K562 (cell line): ENCODE data around the gene PLIN5. TPM values are rescaled to one million over a fixed set of nuclear protein-coding genes. Genes with fewer than 3 reads are reported as not detected.
A peak's percentile ranks its signal among the peaks of the same experiment; 100 is the strongest.

Source experiments
- ATAC-seq: fragments of 200-7000 bp; cut with Tn5 transposase; 3 replicates; pipeline ENCODE4 v1.9.1; 2020; ENCODE audit warnings: moderate library complexity
- BruUV-seq: library from RNA; stranded (reverse); fragments of 400-500 nt; replicated peaks from 2 replicates; lab custom pipeline; 2021; lab: Mats Ljungman, UMichigan
- CTCF ChIA-PET: fragments of 300-600 bp; formaldehyde crosslinking; extraction: SDS; loops from one replicate; lab custom pipeline; 2021; ENCODE audit warnings: low intra/inter-chr PET ratio; lab: Yijun Ruan, JAX
- POLR2A ChIA-PET: fragments of 300-600, 350-650 bp; sonication (Branson Sonifier 250); formaldehyde crosslinking; extraction: SDS; loops from one replicate; lab custom pipeline; 2021; ENCODE audit warnings: antibody characterized with exemption, inconsistent platforms; lab: Yijun Ruan, JAX
- DNase-seq, 4 experiments: peaks; one replicate each; pipeline versions ENCODE4 v3.0.0 to v3.0.0-alpha.2; 2011 to 2018; ENCODE audit warnings: low spot score in 3 of 4, mixed read lengths in 3 of 4; ENCODE audit errors: extremely low read depth in 1 of 4
- FAIRE-seq: peaks from 2 replicates; lab custom pipeline; 2011; peaks lifted over from hg19 to GRCh38; lab: Jason Lieb, UNC
- H2AFZ ChIP-seq: 2 replicates; pipeline ENCODE4 v1.6.0; 2011; ENCODE audit warnings: low read depth, low read length, control low read depth, inconsistent platforms
- H3K27ac ChIP-seq: fragments of 200-600 bp; 3 replicates; pipeline ENCODE4 v1.8.0; 2011; ENCODE audit warnings: low read depth, mild to moderate bottlenecking, control low read depth, inconsistent platforms, low read length, moderate library complexity, mixed read lengths; ENCODE audit errors: extremely low read depth
- H3K27me3 ChIP-seq, 2 experiments: fragments of 300-600 bp in 1 of 2; 2 replicates in 1 of 2; 3 replicates in 1 of 2; pipeline versions ENCODE4 v1.6.0 to v1.8.0; 2011; ENCODE audit warnings: inconsistent platforms in 2 of 2, low read length in 2 of 2, mild to moderate bottlenecking in 1 of 2, mixed read lengths in 1 of 2, moderate library complexity in 1 of 2; ENCODE audit not compliant: control insufficient read depth in 2 of 2, insufficient read depth in 2 of 2
- H3K36me3 ChIP-seq: fragments of 300-600 bp; 3 replicates; pipeline ENCODE4 v1.8.0; 2011; ENCODE audit warnings: mild to moderate bottlenecking, low read length, inconsistent platforms; ENCODE audit not compliant: control insufficient read depth, insufficient read depth
- H3K4me1 ChIP-seq, 2 experiments: fragments of 200-600 bp in 1 of 2; replicated peaks in 1 of 2; 2 replicates in 1 of 2; 3 replicates in 1 of 2; pipeline versions ENCODE4 v1.5.1 to v1.8.0; 2011; ENCODE audit warnings: inconsistent platforms in 2 of 2, low read length in 2 of 2, mild to moderate bottlenecking in 1 of 2, mixed read lengths in 1 of 2, moderate library complexity in 1 of 2; ENCODE audit not compliant: control insufficient read depth in 2 of 2, insufficient read depth in 2 of 2
- H3K4me2 ChIP-seq: 2 replicates; pipeline ENCODE4 v1.6.1; 2011; ENCODE audit warnings: low read length, control low read depth, inconsistent platforms, mixed read lengths; ENCODE audit not compliant: insufficient read depth
- H3K4me3 ChIP-seq: fragments of 200-600 bp; sonication (generic), shearing (Covaris generic); 2 replicates; pipeline ENCODE4 v1.5.1; 2016; ENCODE audit warnings: control low read depth, inconsistent platforms
- H3K79me2 ChIP-seq: fragments of 200-600 bp; 3 replicates; pipeline ENCODE4 v1.8.0; 2011; ENCODE audit warnings: low read length, inconsistent platforms; ENCODE audit not compliant: control insufficient read depth, insufficient read depth
- H3K9ac ChIP-seq, 2 experiments: 2 replicates each; pipeline versions ENCODE4 v1.6.0 to v1.6.1; 2011; ENCODE audit warnings: low read depth in 2 of 2, low read length in 2 of 2, control low read depth in 1 of 2, inconsistent platforms in 1 of 2, mild to moderate bottlenecking in 1 of 2, mixed read lengths in 1 of 2; ENCODE audit not compliant: insufficient read depth in 1 of 2
- H3K9me1 ChIP-seq: one replicate; pipeline ENCODE4 v1.6.0; 2011; ENCODE audit warnings: inconsistent platforms, mild to moderate bottlenecking, low read length, moderate library complexity; ENCODE audit not compliant: control insufficient read depth, insufficient read depth
- H3K9me3 ChIP-seq: replicated peaks from 2 replicates; pipeline ENCODE4 v1.5.1; 2011; ENCODE audit warnings: low read depth, low read length, inconsistent platforms; ENCODE audit not compliant: control insufficient read depth, insufficient read depth
- H4K20me1 ChIP-seq: replicated peaks from 2 replicates; pipeline ENCODE4 v1.6.1; 2011; ENCODE audit warnings: low read length, inconsistent platforms, mixed read lengths; ENCODE audit not compliant: control insufficient read depth, insufficient read depth
- GABPB1 ChIP-seq: sonication (generic); formaldehyde crosslinking; IDR thresholded peaks from 2 replicates; pipeline ENCODE4 v1.8.0; 2022; ENCODE audit warnings: mild to moderate bottlenecking, missing genetic modification reagents
- KLF16 ChIP-seq: IDR thresholded peaks from 2 replicates; pipeline ENCODE4 v1.6.1; 2016; ENCODE audit warnings: antibody characterized with exemption
- NFYB ChIP-seq: IDR thresholded peaks from 2 replicates; pipeline ENCODE4 v1.6.1; 2011; ENCODE audit warnings: mild to moderate bottlenecking, moderate library complexity; ENCODE audit not compliant: insufficient read length; ENCODE audit errors: extremely low read depth
- RHOXF2B ChIP-seq: fragments of 250-450 bp; sonication (Bioruptor Pico); conservative IDR thresholded peaks from 2 replicates; pipeline ENCODE4 v1.5.1; 2021
- ZNF589 ChIP-seq: fragments of 200-800 bp; sonication (Bioruptor generic); IDR thresholded peaks from 2 replicates; pipeline ENCODE4 v1.6.1; 2016; ENCODE audit warnings: low read depth, missing genetic modification characterization, missing compliant biosample characterization
- WGBS: fragments of 100-300 bp; shearing (Covaris generic); methylation state at CpG from one replicate; pipeline ENCODE4 v1.1.6; 2016; ENCODE audit warnings: low coverage, mixed read lengths; ENCODE audit not compliant: insufficient coverage; ENCODE audit errors: missing lambda C conversion rate; 5-methylcytosine and 5-hydroxymethylcytosine counted together
- in situ Hi-C: fragments of 300-500 bp; cut with MboI; formaldehyde crosslinking; loops from 4 replicates; pipeline ENCODE4 v1.15.0; 2018; ENCODE audit warnings: inconsistent platforms, mixed read lengths
- intact Hi-C: fragments of 100-400 bp; cut with micrococcal nuclease; formaldehyde crosslinking; loops from 2 replicates; pipeline ENCODE4 v1.14.2; 2022
- polyA plus RNA-seq, 8 experiments: library from polyadenylated mRNA; depleted of rRNA in 4 of 8; stranded (reverse) in 5 of 8; unstranded in 3 of 8; fragments of >200 nt; fragmentation: Nextera tagmentation in 2 of 8; fragmentation: Illumina TruSeq in 1 of 8; extraction: Ambion mirVana in 2 of 8; extraction: Trizol in 1 of 8; gene quantifications; 2 replicates each; pipeline versions ENCODE4 v1.2.1 to v1.2.3, GENCODE V29; 2011 to 2014; ENCODE audit warnings: inconsistent platforms in 1 of 8, missing spikeins in 1 of 8
- total RNA-seq, 7 experiments: library from RNA; depleted of rRNA in 6 of 7; stranded (reverse); fragments of >200 nt in 6 of 7; fragmentation: Illumina TruSeq in 2 of 7; extraction: Trizol in 2 of 7; gene quantifications; 2 replicates each; pipeline versions ENCODE4 v1.2.1 to v1.2.3, GENCODE V29; 2011 to 2021; ENCODE audit warnings: low replicate concordance in 1 of 7
- TF ChIP-seq, protein P1 (sequence below): fragments of 450-650 bp; IDR thresholded peaks from 2 replicates; pipeline ENCODE4 v1.6.1; 2014; ENCODE audit warnings: low read depth, mild to moderate bottlenecking, moderate library complexity, borderline replicate concordance
- TF ChIP-seq, protein P2 (sequence below), 2 experiments: IDR thresholded peaks in 1 of 2; conservative IDR thresholded peaks in 1 of 2; 2 replicates each; pipeline ENCODE4 v1.6.1; 2016; ENCODE audit warnings: low read depth in 2 of 2, mild to moderate bottlenecking in 1 of 2, missing compliant biosample characterization in 1 of 2, missing genetic modification characterization in 1 of 2, moderate library complexity in 1 of 2

The PLIN5 gene
- total and polyA plus RNA-seq, 9 of the 15 experiments (the other 6 are each of a cell fraction or from before 2014, with no cell fraction given), result 0.04 to 1.3 (median 0.50) TPM

DNA sequence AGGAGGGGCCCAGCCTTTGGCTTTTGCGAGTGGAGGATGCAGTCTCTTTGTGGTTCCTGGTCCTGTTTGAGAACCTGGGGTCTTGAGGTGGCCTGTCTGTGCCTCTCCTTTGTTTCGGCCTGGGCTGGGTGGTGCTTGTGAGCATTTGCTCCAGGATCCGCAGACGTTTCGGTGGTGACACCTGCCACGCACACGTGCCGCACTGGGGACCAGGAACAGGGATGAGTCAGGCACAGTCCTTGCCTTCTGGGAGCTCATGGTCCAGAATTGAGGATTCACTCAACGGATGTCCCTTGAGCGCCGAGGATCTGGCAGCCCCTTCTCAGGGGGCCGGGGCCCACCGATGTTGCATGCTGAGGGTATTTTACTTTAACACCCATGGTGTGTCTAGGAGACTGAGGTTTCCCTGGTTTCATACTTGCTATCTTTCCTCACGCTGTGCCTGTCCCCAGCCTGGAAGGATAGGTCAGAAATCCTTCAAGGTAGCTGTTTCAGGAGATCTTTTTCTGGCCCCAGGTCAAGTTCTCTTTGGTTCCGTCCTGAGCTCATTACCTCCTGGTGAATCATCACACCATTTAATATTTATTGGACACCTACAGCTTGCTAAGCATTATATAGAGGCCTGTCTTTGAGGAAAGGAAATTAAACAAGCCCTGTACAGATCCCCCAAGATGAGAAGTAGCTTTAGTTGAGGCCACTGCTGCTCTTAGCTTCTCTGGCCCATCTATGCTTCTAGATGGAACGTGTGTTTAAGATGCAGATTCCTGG, 57.8 kb downstream of the PLIN5 start:
- H4K20me1 ChIP-seq, result peaks cover 4% of the 10 kb centered on the region; the same call in 1 of the 2 replicates
- no peak overlapping the region for H3K27ac ChIP-seq
- no peak for TF ChIP-seq ZNF589 (CRISPR knock-in tag)
- TF ChIP-seq RHOXF2B (CRISPR knock-in tag), result no peak
- BruUV-seq, result no TSS peak
- in situ Hi-C loops (no loop called here), intact Hi-C loops (no loop called here)
- no peaks in the 10 kb centered on the region for H3K27me3 ChIP-seq
- no peak overlapping the region for H3K4me3 ChIP-seq
- no peak overlapping the region for H3K4me2 ChIP-seq
- 0 out of 4 replicates have a peak overlapping the region, but pooled peaks of 1 of the 2 experiments have one; percentile 2 for H3K9ac ChIP-seq
- ChIA-PET POLR2A (interaction anchor here (0.9 kb wide), 1 partner anchor 10 kb away, joined by 3 read pairs; no protein-coding TSS in a partner anchor), CTCF (no interaction called here)
- peaks cover 24% of the 10 kb centered on the region for H3K79me2 ChIP-seq
- H3K9me1 ChIP-seq, result no peaks in the 10 kb centered on the region
- FAIRE-seq, result no peak
- H3K9me3 ChIP-seq, result no peaks in the 10 kb centered on the region
- 80% methylated on average over 13 of the region's 16 CpGs for WGBS
- peaks cover 34% of the 10 kb centered on the region; the same call in 2 of the 3 replicates for H3K36me3 ChIP-seq
- no peak for ATAC-seq
- H2AFZ ChIP-seq, result no peak overlapping the region
- peaks cover 0 to 25% of the 10 kb centered on the region in 2 experiments; a peak in 3 of 5 replicates for H3K4me1 ChIP-seq
- DNase-seq, result no peak

DNA sequence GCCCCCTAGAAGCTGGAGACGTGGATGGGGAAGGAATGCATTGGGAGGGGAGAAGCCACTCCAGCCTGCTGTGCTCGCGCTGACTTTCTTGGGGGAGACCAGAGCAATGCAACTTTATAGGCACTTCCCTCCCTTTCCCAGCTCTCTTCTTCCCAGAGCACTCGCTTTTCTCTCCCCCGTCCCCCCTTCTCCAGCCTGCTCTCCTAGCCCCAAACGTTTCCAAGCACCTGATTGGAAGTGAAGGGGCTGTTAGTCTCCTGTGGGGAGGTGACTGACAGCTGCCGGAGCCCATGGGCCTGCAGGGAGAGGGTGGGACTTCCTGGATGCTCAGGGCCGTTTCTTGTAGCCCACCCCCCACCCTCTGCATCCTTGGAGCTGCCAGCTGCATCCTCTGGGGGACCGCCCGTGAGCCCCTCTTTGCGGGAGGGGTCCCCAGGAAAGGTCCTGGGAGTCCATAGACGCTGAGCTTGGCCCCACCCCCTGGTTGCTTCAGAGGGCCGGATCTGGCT, 60.5 kb downstream of the PLIN5 start:
- peaks cover 30% of the 10 kb centered on the region; the same call in 2 of the 3 replicates for H3K36me3 ChIP-seq
- H3K4me1 ChIP-seq, result peaks cover 3 to 32% of the 10 kb centered on the region in 2 experiments; a peak in 4 of 5 replicates
- 56% methylated on average over 5 of the region's 13 CpGs for WGBS
- intact Hi-C loops (no loop called here), in situ Hi-C loops (no loop called here)
- peak; percentile 31 to 53 (median 42) for DNase-seq
- H3K9me1 ChIP-seq, result no peaks in the 10 kb centered on the region
- BruUV-seq, result no TSS peak
- H3K4me3 ChIP-seq, result no peak overlapping the region
- CTCF ChIA-PET, result no interaction called here
- no peak for FAIRE-seq
- no peak for ATAC-seq
- H3K9me3 ChIP-seq, result no peaks in the 10 kb centered on the region
- H3K4me2 ChIP-seq, result no peak overlapping the region
- H3K9ac ChIP-seq, result peak overlapping the region in 1 of 2 experiments; percentile 68; a peak in 1 of 4 replicates
- peaks cover 4% of the 10 kb centered on the region; the same call in 1 of the 2 replicates for H4K20me1 ChIP-seq
- POLR2A ChIA-PET, result interaction anchor here (0.7 kb wide), 1 partner anchor 90 kb away, joined by 5 read pairs; no protein-coding TSS in a partner anchor
- H3K27me3 ChIP-seq, result no peaks in the 10 kb centered on the region
- H3K79me2 ChIP-seq, result peaks cover 24% of the 10 kb centered on the region
- no peak overlapping the region for H2AFZ ChIP-seq
- H3K27ac ChIP-seq, result no peak overlapping the region
- peak; percentile 76 for TF ChIP-seq NFYB
- TF ChIP-seq, protein P1, sequence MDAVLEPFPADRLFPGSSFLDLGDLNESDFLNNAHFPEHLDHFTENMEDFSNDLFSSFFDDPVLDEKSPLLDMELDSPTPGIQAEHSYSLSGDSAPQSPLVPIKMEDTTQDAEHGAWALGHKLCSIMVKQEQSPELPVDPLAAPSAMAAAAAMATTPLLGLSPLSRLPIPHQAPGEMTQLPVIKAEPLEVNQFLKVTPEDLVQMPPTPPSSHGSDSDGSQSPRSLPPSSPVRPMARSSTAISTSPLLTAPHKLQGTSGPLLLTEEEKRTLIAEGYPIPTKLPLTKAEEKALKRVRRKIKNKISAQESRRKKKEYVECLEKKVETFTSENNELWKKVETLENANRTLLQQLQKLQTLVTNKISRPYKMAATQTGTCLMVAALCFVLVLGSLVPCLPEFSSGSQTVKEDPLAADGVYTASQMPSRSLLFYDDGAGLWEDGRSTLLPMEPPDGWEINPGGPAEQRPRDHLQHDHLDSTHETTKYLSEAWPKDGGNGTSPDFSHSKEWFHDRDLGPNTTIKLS, result no peak
- TF ChIP-seq GABPB1 (CRISPR knock-in tag), result peak; percentile 85
- TF ChIP-seq KLF16, result no peak
- TF ChIP-seq, protein P2, sequence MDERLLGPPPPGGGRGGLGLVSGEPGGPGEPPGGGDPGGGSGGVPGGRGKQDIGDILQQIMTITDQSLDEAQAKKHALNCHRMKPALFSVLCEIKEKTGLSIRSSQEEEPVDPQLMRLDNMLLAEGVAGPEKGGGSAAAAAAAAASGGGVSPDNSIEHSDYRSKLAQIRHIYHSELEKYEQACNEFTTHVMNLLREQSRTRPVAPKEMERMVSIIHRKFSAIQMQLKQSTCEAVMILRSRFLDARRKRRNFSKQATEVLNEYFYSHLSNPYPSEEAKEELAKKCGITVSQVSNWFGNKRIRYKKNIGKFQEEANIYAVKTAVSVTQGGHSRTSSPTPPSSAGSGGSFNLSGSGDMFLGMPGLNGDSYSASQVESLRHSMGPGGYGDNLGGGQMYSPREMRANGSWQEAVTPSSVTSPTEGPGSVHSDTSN (CRISPR knock-in tag; IDR thresholded peaks at IDR 0.05; ENCODE audit: low read depth), result peak; percentile 16; the same call in 1 of the 2 replicates
- TF ChIP-seq, protein P2 (tag; conservative IDR thresholded peaks at IDR 0.05; ENCODE audit: low read depth), result peak; percentile 76
